Smooth muscle cell (in vitro differentiated cells): ENCODE measurements around the gene MSLN. TPM values are rescaled to one million over a fixed set of nuclear protein-coding genes. Genes with fewer than 3 reads are reported as not detected.

Source experiments
- DNase-seq: peaks from one replicate; lab custom pipeline; 2025; ENCODE audit not compliant: unreplicated experiment; lab: John Stamatoyannopoulos, UW
- H2AFZ ChIP-seq: fragments of 200-600 bp; sonication (generic); 2 replicates; pipeline ENCODE4 v1.6.0; 2016; ENCODE audit warnings: antibody characterized with exemption, low read depth, mild to moderate bottlenecking
- H3F3A ChIP-seq: fragments of 200-600 bp; sonication (generic); 2 replicates; pipeline ENCODE4 v1.6.0; 2017; ENCODE audit warnings: antibody characterized with exemption, low read depth
- H3K27ac ChIP-seq: fragments of 200-600 bp; sonication (generic); 2 replicates; pipeline ENCODE4 v1.5.1; 2016; ENCODE audit warnings: low read depth, mild to moderate bottlenecking
- H3K27me3 ChIP-seq: fragments of 200-600 bp; sonication (generic); 2 replicates; pipeline ENCODE4 v1.6.1; 2016; ENCODE audit warnings: low read depth, mild to moderate bottlenecking
- H3K36me3 ChIP-seq: fragments of 200-600 bp; sonication (generic); 2 replicates; pipeline ENCODE4 v1.5.1; 2016; ENCODE audit warnings: low read depth
- H3K4me1 ChIP-seq: fragments of 200-600 bp; sonication (generic); 2 replicates; pipeline ENCODE4 v1.5.1; 2016; ENCODE audit warnings: low read depth
- H3K4me2 ChIP-seq: fragments of 200-600 bp; sonication (generic); 2 replicates; pipeline ENCODE4 v1.6.0; 2016; ENCODE audit warnings: mild to moderate bottlenecking
- H3K4me3 ChIP-seq: fragments of 200-600 bp; sonication (generic); 2 replicates; pipeline ENCODE4 v1.5.1; 2016; ENCODE audit warnings: mild to moderate bottlenecking
- H3K79me2 ChIP-seq: fragments of 200-600 bp; sonication (generic); 2 replicates; pipeline ENCODE4 v1.6.0; 2016; ENCODE audit warnings: low read depth, mild to moderate bottlenecking
- H3K9ac ChIP-seq: fragments of 200-600 bp; sonication (generic); 2 replicates; pipeline ENCODE4 v1.6.0; 2016; ENCODE audit warnings: low read depth
- H3K9me3 ChIP-seq: fragments of 200-600 bp; sonication (generic); replicated peaks from 2 replicates; pipeline ENCODE4 v1.5.1; 2016; ENCODE audit warnings: low read depth
- H4K20me1 ChIP-seq: fragments of 200-600 bp; sonication (generic); 2 replicates; pipeline ENCODE4 v1.6.0; 2016; ENCODE audit warnings: low read depth
- WGBS: methylation state at CpG from one replicate; pipeline ENCODE4 v1.1.7; 2016; ENCODE audit warnings: low lambda C conversion rate; 5-methylcytosine and 5-hydroxymethylcytosine counted together
- polyA plus RNA-seq: library from polyadenylated mRNA; unstranded; fragments of >200 nt; fragmentation: Nextera tagmentation; extraction: Ambion mirVana; gene quantifications from 2 replicates; pipeline ENCODE4 v1.2.1, GENCODE V29; 2016
- total RNA-seq: library from RNA; depleted of rRNA; stranded (reverse); fragments of >200 nt; gene quantifications from 2 replicates; pipeline ENCODE4 v1.2.3, GENCODE V29; 2014
- TF ChIP-seq, protein P1 (sequence below): fragments of 200-600 bp; sonication (generic); IDR thresholded peaks from 2 replicates; pipeline ENCODE4 v1.5.1; 2017; ENCODE audit warnings: borderline replicate concordance, mild to moderate bottlenecking, antibody characterized with exemption; ENCODE audit not compliant: insufficient read depth, poor library complexity, severe bottlenecking

The MSLN gene
- total and polyA plus RNA-seq, 2 experiments from 2014 or later: 0.26 to 3.7 TPM

DNA sequence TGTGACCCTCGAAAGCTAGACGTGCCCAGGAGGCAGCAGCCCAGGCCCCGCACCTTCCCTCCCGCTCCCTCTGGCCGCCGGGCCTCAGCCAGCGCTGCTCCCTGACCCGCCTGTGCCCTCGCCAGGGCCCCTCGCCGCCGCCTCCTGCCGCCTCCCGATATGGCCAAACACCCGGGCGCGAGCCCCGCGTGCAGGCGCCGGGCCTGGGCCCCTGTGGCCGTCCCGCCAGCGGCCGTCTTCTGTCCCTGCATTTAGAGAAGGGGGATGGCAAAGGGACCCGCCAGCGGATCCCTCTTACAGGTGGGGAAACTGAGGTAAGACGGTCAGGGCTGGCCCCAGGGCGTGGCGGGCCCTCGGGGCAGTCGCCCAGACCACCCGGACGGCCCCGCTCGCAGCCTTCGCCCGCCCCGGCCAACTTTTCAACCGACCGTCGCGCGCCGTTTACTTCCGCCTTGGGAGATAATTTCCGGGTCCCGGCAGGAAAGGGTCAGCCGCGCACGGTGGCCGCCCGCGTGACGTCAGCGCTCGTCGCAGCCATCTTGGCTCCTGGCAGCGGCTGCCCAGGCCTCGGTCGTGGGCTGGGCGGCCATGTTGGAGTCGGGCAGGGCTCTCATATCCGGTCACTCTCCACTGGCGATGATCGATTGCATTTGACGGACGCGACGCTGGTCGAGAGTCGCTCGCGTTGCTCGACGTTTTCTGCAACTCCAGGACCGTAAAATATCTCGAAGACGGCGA is 47.0 kb downstream of the MSLN start:
- no peaks in the 10 kb centered on the region for H3F3A ChIP-seq
- H2AFZ ChIP-seq: peak overlapping the region; percentile 99
- TF ChIP-seq, protein P1, sequence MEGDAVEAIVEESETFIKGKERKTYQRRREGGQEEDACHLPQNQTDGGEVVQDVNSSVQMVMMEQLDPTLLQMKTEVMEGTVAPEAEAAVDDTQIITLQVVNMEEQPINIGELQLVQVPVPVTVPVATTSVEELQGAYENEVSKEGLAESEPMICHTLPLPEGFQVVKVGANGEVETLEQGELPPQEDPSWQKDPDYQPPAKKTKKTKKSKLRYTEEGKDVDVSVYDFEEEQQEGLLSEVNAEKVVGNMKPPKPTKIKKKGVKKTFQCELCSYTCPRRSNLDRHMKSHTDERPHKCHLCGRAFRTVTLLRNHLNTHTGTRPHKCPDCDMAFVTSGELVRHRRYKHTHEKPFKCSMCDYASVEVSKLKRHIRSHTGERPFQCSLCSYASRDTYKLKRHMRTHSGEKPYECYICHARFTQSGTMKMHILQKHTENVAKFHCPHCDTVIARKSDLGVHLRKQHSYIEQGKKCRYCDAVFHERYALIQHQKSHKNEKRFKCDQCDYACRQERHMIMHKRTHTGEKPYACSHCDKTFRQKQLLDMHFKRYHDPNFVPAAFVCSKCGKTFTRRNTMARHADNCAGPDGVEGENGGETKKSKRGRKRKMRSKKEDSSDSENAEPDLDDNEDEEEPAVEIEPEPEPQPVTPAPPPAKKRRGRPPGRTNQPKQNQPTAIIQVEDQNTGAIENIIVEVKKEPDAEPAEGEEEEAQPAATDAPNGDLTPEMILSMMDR: no peak
- peak overlapping the region; percentile 89 for H3K27ac ChIP-seq
- peaks cover 8% of the 10 kb centered on the region for H3K4me1 ChIP-seq
- H3K79me2 ChIP-seq: no peaks in the 10 kb centered on the region
- peaks cover 4% of the 10 kb centered on the region for H3K27me3 ChIP-seq
- no peaks in the 10 kb centered on the region for H4K20me1 ChIP-seq
- WGBS: under 1% methylated on average over 71 of the region's 80 CpGs
- DNase-seq: peak; percentile 71
- peak overlapping the region; percentile 78 for H3K4me3 ChIP-seq
- peak overlapping the region; percentile 100 for H3K4me2 ChIP-seq
- no peaks in the 10 kb centered on the region for H3K9me3 ChIP-seq
- peak overlapping the region; percentile 93 for H3K9ac ChIP-seq
- no peaks in the 10 kb centered on the region for H3K36me3 ChIP-seq

DNA sequence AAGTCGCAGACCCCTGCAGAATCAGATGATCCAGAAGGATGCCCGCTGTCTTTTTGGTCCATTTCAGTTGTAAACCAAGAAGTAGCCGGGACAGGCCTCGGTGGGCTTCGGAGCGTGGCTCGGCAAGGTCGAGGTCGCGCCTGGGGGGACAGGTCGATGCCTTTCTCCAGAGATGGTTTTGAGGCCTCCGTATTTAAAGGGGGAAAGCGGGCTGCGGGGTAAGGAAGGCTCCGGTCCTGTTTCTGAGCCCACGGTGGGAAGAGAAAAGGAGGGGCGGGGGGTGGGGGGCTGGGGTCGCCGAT is 47.5 kb downstream of the MSLN start:
- 21% methylated on average over 18 of the region's 19 CpGs for WGBS

DNA sequence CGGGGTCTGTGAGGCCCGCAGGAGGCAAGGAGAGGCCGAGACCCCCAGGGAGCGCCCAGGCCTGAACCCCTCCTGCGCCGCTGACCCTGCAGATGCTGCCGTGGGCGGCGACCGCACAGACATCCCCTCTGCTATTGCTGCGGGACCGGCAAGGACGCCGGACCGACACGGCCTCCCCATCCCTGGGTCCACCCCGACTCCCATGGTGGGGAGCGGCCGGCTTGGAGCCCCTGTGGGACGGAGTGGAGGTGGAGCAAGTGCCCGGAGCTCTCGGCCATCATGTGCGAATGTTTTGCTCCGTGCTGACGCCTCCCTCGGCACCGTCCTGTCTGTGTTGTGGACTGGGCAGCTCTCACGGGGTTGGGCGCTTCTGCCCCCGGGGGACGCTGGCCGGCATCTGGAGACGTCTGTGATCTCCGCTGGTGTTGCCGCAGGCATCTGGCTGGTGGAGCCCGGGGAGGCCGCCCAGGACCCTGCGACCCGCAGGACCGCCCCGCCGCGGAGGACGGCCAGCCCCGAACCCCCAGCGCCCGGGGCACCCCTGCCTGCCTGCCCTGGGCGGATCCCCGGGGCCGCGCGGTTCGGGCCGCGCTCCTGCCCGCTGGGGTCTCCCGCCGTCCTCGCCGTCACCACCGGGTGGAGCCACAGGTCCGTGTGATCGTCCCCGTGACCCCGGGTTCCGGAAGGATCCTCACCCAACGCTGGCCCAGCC is 52.8 kb downstream of the MSLN start:
- peak overlapping the region; percentile 49 for H3K4me3 ChIP-seq
- peak; percentile 34 for DNase-seq

More for the DNA sequence above, 47.5 kb downstream of the MSLN start:
- no peak for DNase-seq
- TF ChIP-seq, protein P1: no peak
- peaks cover 3% of the 10 kb centered on the region for H3K27me3 ChIP-seq
- H3K4me3 ChIP-seq: peak overlapping the region; percentile 78
- H3K27ac ChIP-seq: no peak overlapping the region
- H4K20me1 ChIP-seq: no peaks in the 10 kb centered on the region
- peak overlapping the region; percentile 100 for H3K4me2 ChIP-seq
- no peaks in the 10 kb centered on the region for H3K79me2 ChIP-seq
- peaks cover 8% of the 10 kb centered on the region for H3K4me1 ChIP-seq
- H3K9me3 ChIP-seq: no peaks in the 10 kb centered on the region
- peak overlapping the region; percentile 99 for H2AFZ ChIP-seq
- H3F3A ChIP-seq: no peaks in the 10 kb centered on the region
- peak overlapping the region; percentile 64 for H3K9ac ChIP-seq
- no peaks in the 10 kb centered on the region for H3K36me3 ChIP-seq

More for the DNA sequence above, 52.8 kb downstream of the MSLN start:
- 24% methylated on average over 58 of the region's 67 CpGs for WGBS
- TF ChIP-seq, protein P1: peak; percentile 78
- no peaks in the 10 kb centered on the region for H3K27me3 ChIP-seq
- H3K9me3 ChIP-seq: no peaks in the 10 kb centered on the region
- H3K4me1 ChIP-seq: peaks cover 8% of the 10 kb centered on the region
- H3K9ac ChIP-seq: no peak overlapping the region
- no peaks in the 10 kb centered on the region for H3K36me3 ChIP-seq
- H3K27ac ChIP-seq: no peak overlapping the region
- no peaks in the 10 kb centered on the region for H3F3A ChIP-seq
- peak overlapping the region; percentile 23 for H2AFZ ChIP-seq
- H4K20me1 ChIP-seq: no peaks in the 10 kb centered on the region
- no peaks in the 10 kb centered on the region for H3K79me2 ChIP-seq
- peak overlapping the region; percentile 89 for H3K4me2 ChIP-seq
